ENCODE data around the gene GINS2.

Gene GINS2

GRCh38 chr16:85678016-85678415 lies 10.7 kb downstream of the GINS2 start:
- no peak for DNase-seq (ENCODE audit: insufficient read length, low spot score)
- no peak for TF ChIP-seq CTCF (IDR thresholded peaks at IDR 0.05; ENCODE audit: insufficient read depth, missing control alignments)
- FAIRE-seq, result no peak

GRCh38 chr16:85677383-85677967 lies 11.3 kb downstream of the GINS2 start:
- FAIRE-seq, result no peak
- TF ChIP-seq CTCF (IDR thresholded peaks at IDR 0.05; ENCODE audit: insufficient read depth, missing control alignments), result no peak

GRCh38 chr16:85676466-85676865 lies 12.3 kb downstream of the GINS2 start:
- no peak for TF ChIP-seq CTCF (IDR thresholded peaks at IDR 0.05; ENCODE audit: insufficient read depth, missing control alignments)
- FAIRE-seq, result no peak
- no peak for DNase-seq (ENCODE audit: insufficient read length, low spot score)

More at GRCh38 chr16:85677383-85677967, 11.3 kb downstream of the GINS2 start:
- DNase-seq (ENCODE audit: insufficient read length, low spot score), result no peak

GRCh38 chr16:85675251-85675874 lies 13.4 kb downstream of the GINS2 start:
- no peak for FAIRE-seq
- no peak for DNase-seq (ENCODE audit: insufficient read length, low spot score)
- TF ChIP-seq CTCF (IDR thresholded peaks at IDR 0.05; ENCODE audit: insufficient read depth, missing control alignments), result peak; percentile 45

- DNase-seq (ENCODE audit: insufficient read length, low spot score), result no peak
- no peak for FAIRE-seq
- no peak for TF ChIP-seq CTCF (IDR thresholded peaks at IDR 0.05; ENCODE audit: insufficient read depth, missing control alignments)
These were observed 13.9 kb downstream of the GINS2 start for GRCh38 chr16:85674828-85675227.

- DNase-seq (ENCODE audit: insufficient read length, low spot score) (no peak), FAIRE-seq (no peak)
- no peak for TF ChIP-seq CTCF (IDR thresholded peaks at IDR 0.05; ENCODE audit: insufficient read depth, missing control alignments)
These were observed 14.4 kb downstream of the GINS2 start for GRCh38 chr16:85674418-85674755.
